IMR-90 (cell line): ENCODE results near the gene PRKD1. TPM values are rescaled to one million over a fixed set of nuclear protein-coding genes. Genes with fewer than 3 reads are reported as not detected.

Experiments used
- ATAC-seq: fragments of 200-7000 bp; cut with Tn5 transposase; 2 replicates; pipeline ENCODE4 v1.9.1; 2020; ENCODE audit warnings: low read depth, mild to moderate bottlenecking, moderate library complexity
- BruUV-seq: library from RNA; stranded (reverse); fragments of 400-500 nt; replicated peaks from 2 replicates; lab custom pipeline; 2021; lab: Mats Ljungman, UMichigan
- CTCF ChIA-PET: fragments of 300-600 bp; formaldehyde crosslinking; extraction: SDS; loops from one replicate; lab custom pipeline; 2021; ENCODE audit warnings: antibody characterized with exemption; lab: Yijun Ruan, JAX
- POLR2A ChIA-PET: fragments of 300-600 bp; sonication (Branson Sonifier 250); formaldehyde crosslinking; loops from one replicate; lab custom pipeline; 2022; ENCODE audit warnings: antibody characterized with exemption; ENCODE audit not compliant: unreplicated experiment; lab: Charles Lee
- DNase-seq: peaks from one replicate; pipeline ENCODE4 v3.0.0; 2013
- H2AFZ ChIP-seq: replicated peaks from 2 replicates; pipeline ENCODE3; 2013; ENCODE audit warnings: low read length, mild to moderate bottlenecking; ENCODE audit not compliant: poor library complexity
- H2AK5ac ChIP-seq: 2 replicates; pipeline ENCODE4 v1.6.1; 2013; ENCODE audit warnings: low read depth, low read length, inconsistent platforms
- H2AK9ac ChIP-seq: replicated peaks from 2 replicates; pipeline ENCODE3; 2013; ENCODE audit warnings: mild to moderate bottlenecking, low read depth, low read length, moderate library complexity; ENCODE audit not compliant: poor library complexity
- H2BK120ac ChIP-seq: 2 replicates; pipeline ENCODE4 v1.6.1; 2013; ENCODE audit warnings: low read depth, low read length, inconsistent platforms
- H2BK15ac ChIP-seq: 3 replicates; pipeline ENCODE4 v1.6.1; 2013; ENCODE audit warnings: low read depth, low read length, inconsistent platforms
- H2BK20ac ChIP-seq: 2 replicates; pipeline ENCODE4 v1.6.1; 2013; ENCODE audit warnings: low read depth, mild to moderate bottlenecking, inconsistent platforms, low read length, moderate library complexity
- H2BK5ac ChIP-seq: 2 replicates; pipeline ENCODE4 v1.6.1; 2013; ENCODE audit warnings: mild to moderate bottlenecking, low read depth, low read length, inconsistent platforms; ENCODE audit not compliant: poor library complexity, severe bottlenecking
- H3K14ac ChIP-seq: replicated peaks from 2 replicates; pipeline ENCODE4 v1.6.1; 2013; ENCODE audit warnings: low read depth, low read length, inconsistent platforms
- H3K18ac ChIP-seq: 2 replicates; pipeline ENCODE4 v1.6.1; 2013; ENCODE audit warnings: low read depth, low read length, control low read depth
- H3K23ac ChIP-seq: 2 replicates; pipeline ENCODE4 v1.6.1; 2013; ENCODE audit warnings: low read depth, low read length, inconsistent platforms
- H3K27ac ChIP-seq: 2 replicates; pipeline ENCODE4 v1.5.1; 2013; ENCODE audit warnings: mild to moderate bottlenecking, control low read depth, low read length; ENCODE audit not compliant: insufficient read depth
- H3K27me3 ChIP-seq: 2 replicates; pipeline ENCODE4 v1.6.1; 2013; ENCODE audit warnings: low read length; ENCODE audit not compliant: control insufficient read depth, insufficient read depth
- H3K36me3 ChIP-seq: 2 replicates; pipeline ENCODE4 v1.6.1; 2013; ENCODE audit warnings: low read length, mixed read lengths; ENCODE audit not compliant: control insufficient read depth, insufficient read depth
- H3K4ac ChIP-seq: 2 replicates; pipeline ENCODE4 v1.6.1; 2013; ENCODE audit warnings: low read depth, low read length, inconsistent platforms
- H3K4me1 ChIP-seq: 2 replicates; pipeline ENCODE4 v1.6.1; 2013; ENCODE audit warnings: low read length, mixed read lengths; ENCODE audit not compliant: control insufficient read depth, insufficient read depth
- H3K4me2 ChIP-seq: 2 replicates; pipeline ENCODE4 v1.6.1; 2013; ENCODE audit warnings: low read depth, mild to moderate bottlenecking, control low read depth, low read length, moderate library complexity
- H3K4me3 ChIP-seq: 2 replicates; pipeline ENCODE4 v1.5.1; 2013; ENCODE audit warnings: low read depth, mild to moderate bottlenecking, control low read depth, low read length, moderate library complexity; ENCODE audit not compliant: insufficient read depth
- H3K56ac ChIP-seq: 2 replicates; pipeline ENCODE4 v1.6.1; 2013; ENCODE audit warnings: low read length, inconsistent platforms; ENCODE audit not compliant: insufficient read depth; ENCODE audit errors: extremely low read depth
- H3K79me1 ChIP-seq, 2 experiments: 2 replicates each; pipeline ENCODE4 v1.6.1; 2013; ENCODE audit warnings: low read length in 2 of 2, inconsistent platforms in 1 of 2, low read depth in 1 of 2
- H3K9ac ChIP-seq: 2 replicates; pipeline ENCODE4 v1.6.1; 2013; ENCODE audit warnings: low read depth, low read length, control low read depth
- H3K9me1 ChIP-seq: 2 replicates; pipeline ENCODE4 v1.6.1; 2013; ENCODE audit warnings: low read length, inconsistent platforms; ENCODE audit not compliant: insufficient read depth
- H3K9me3 ChIP-seq: 2 replicates; pipeline ENCODE4 v1.6.1; 2013; ENCODE audit warnings: low read length; ENCODE audit not compliant: control insufficient read depth, insufficient read depth
- H4K20me1 ChIP-seq: 2 replicates; pipeline ENCODE4 v1.6.1; 2013; ENCODE audit warnings: low read length, inconsistent platforms; ENCODE audit not compliant: insufficient read depth
- H4K5ac ChIP-seq: 2 replicates; pipeline ENCODE4 v1.6.1; 2013; ENCODE audit warnings: mild to moderate bottlenecking, low read depth, low read length, control low read depth
- H4K8ac ChIP-seq, 2 experiments: 2 replicates each; pipeline ENCODE4 v1.6.1; 2013; ENCODE audit warnings: low read depth in 2 of 2, low read length in 2 of 2, control low read depth in 1 of 2, inconsistent platforms in 1 of 2
- H4K91ac ChIP-seq: 2 replicates; pipeline ENCODE4 v1.6.1; 2013; ENCODE audit warnings: low read depth, low read length, inconsistent platforms; ENCODE audit not compliant: insufficient read depth
- MAFK ChIP-seq: IDR thresholded peaks from 2 replicates; pipeline ENCODE4 v1.6.1; 2012; ENCODE audit warnings: low read depth, low read length, improper control_type of control experiment
- MXI1 ChIP-seq: IDR thresholded peaks from 2 replicates; pipeline ENCODE4 v1.6.1; 2012; ENCODE audit warnings: low read depth, mild to moderate bottlenecking, low read length, moderate library complexity, borderline replicate concordance
- POLR2A ChIP-seq: IDR thresholded peaks from 2 replicates; pipeline ENCODE4 v1.6.1; 2012; ENCODE audit warnings: mild to moderate bottlenecking, low read depth, low read length
- WGBS, 2 experiments: methylation state at CpG; one replicate each; pipeline versions ENCODE4 v1.1.5 to v1.1.7; 2013; ENCODE audit warnings: missing lambda C conversion rate in 2 of 2; ENCODE audit not compliant: insufficient read length in 1 of 2; ENCODE audit errors: extremely low coverage in 2 of 2; 5-methylcytosine and 5-hydroxymethylcytosine counted together
- dilution Hi-C: fragments of 300-500 bp; cut with HindIII; formaldehyde crosslinking; loops from one replicate; pipeline ENCODE4 v1.14.3; 2018; ENCODE audit warnings: low sequenced_read_pairs; ENCODE audit not compliant: unreplicated experiment
- in situ Hi-C: fragments of 300-500 bp; cut with MboI; formaldehyde crosslinking; loops from 3 replicates; pipeline ENCODE4 v1.14.3; 2019; ENCODE audit warnings: low sequenced_read_pairs, inconsistent platforms, mixed read lengths
- intact Hi-C: fragments of 100-400 bp; cut with micrococcal nuclease; formaldehyde crosslinking; loops from 2 replicates; pipeline ENCODE4 v1.10.0; 2022
- polyA plus RNA-seq, 3 experiments: library from polyadenylated mRNA; depleted of rRNA; stranded (reverse); fragments of >200 nt; gene quantifications; 2 replicates each; pipeline ENCODE4 v1.2.3, GENCODE V29; 2012; ENCODE audit warnings: low replicate concordance in 1 of 3
- total RNA-seq: library from RNA; depleted of rRNA; stranded (reverse); fragments of >200 nt; gene quantifications from 2 replicates; pipeline ENCODE4 v1.2.3, GENCODE V29; 2012
- TF ChIP-seq, protein P1 (sequence below): conservative IDR thresholded peaks from 2 replicates; pipeline ENCODE4 v1.5.1; 2012; ENCODE audit warnings: mild to moderate bottlenecking, low read depth, low read length, improper control_type of control experiment

Gene PRKD1
- total and polyA plus RNA-seq, 2 of the 4 experiments (the other 2 are of a cell fraction): 12.9 to 14.2 TPM

DNA sequence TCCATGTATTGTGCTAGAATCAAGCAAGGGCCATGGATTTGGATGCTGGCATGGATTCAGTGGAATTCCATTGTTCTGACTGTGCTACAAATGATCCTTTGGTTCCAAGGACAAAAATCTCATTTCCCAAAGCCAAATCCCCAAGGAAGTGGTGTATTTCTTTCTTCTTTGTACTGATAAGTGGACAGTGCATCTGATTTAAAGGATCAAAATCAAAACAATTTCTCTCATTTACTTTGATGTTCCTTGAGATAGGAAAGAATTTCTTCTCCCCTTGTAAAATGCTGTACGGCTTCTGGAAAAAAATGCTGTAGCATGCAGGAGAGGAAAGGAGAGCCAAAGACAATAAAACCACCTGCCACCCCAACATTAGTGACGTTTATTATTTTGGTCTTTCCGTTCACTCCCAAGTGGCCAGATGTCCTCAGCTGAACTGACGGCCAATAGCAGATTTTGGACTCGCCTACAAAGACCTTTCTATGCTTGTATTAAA is 185.7 kb downstream of the PRKD1 start:
- H3K9me1 ChIP-seq: peaks cover 2% of the 10 kb centered on the region; the same call in 1 of the 2 replicates
- H2BK5ac ChIP-seq: no peak overlapping the region
- no peaks in the 10 kb centered on the region for H3K27me3 ChIP-seq
- H3K14ac ChIP-seq: no peak overlapping the region
- H2AK9ac ChIP-seq: no peak overlapping the region
- BruUV-seq: no TSS peak
- WGBS, 2 experiments: no CpG with 5 or more reads among the region's 5 CpGs
- ChIA-PET POLR2A (no interaction called here), CTCF (no interaction called here)
- no peaks in the 10 kb centered on the region for H3K36me3 ChIP-seq
- H3K23ac ChIP-seq: no peak overlapping the region
- peaks cover 4% of the 10 kb centered on the region; the same call in 1 of the 2 replicates for H4K20me1 ChIP-seq
- H3K9ac ChIP-seq: no peak overlapping the region
- H3K9me3 ChIP-seq: no peaks in the 10 kb centered on the region
- no peak overlapping the region for H2BK20ac ChIP-seq
- peak; percentile 57 for DNase-seq
- dilution Hi-C loops (no loop called here), intact Hi-C loops (no loop called here), in situ Hi-C loops (no loop called here)
- no peak overlapping the region for H3K4ac ChIP-seq
- no peak overlapping the region for H2AK5ac ChIP-seq
- H3K56ac ChIP-seq: no peak overlapping the region
- H3K18ac ChIP-seq: no peak overlapping the region
- peaks cover 10 to 24% of the 10 kb centered on the region in 2 experiments; a peak in 3 of 4 replicates for H3K79me1 ChIP-seq
- no peak overlapping the region for H2AFZ ChIP-seq
- no peak overlapping the region for H3K27ac ChIP-seq
- no peak overlapping the region for H4K91ac ChIP-seq
- peaks cover 2% of the 10 kb centered on the region; the same call in 1 of the 2 replicates for H3K4me1 ChIP-seq
- no peak overlapping the region for H4K5ac ChIP-seq
- no peak overlapping the region for H4K8ac ChIP-seq
- no peak overlapping the region for H3K4me3 ChIP-seq
- ATAC-seq: no peak; the same call in 1 of the 2 replicates
- no peak for TF ChIP-seq POLR2A
- no peak for TF ChIP-seq MXI1
- TF ChIP-seq, protein P1, sequence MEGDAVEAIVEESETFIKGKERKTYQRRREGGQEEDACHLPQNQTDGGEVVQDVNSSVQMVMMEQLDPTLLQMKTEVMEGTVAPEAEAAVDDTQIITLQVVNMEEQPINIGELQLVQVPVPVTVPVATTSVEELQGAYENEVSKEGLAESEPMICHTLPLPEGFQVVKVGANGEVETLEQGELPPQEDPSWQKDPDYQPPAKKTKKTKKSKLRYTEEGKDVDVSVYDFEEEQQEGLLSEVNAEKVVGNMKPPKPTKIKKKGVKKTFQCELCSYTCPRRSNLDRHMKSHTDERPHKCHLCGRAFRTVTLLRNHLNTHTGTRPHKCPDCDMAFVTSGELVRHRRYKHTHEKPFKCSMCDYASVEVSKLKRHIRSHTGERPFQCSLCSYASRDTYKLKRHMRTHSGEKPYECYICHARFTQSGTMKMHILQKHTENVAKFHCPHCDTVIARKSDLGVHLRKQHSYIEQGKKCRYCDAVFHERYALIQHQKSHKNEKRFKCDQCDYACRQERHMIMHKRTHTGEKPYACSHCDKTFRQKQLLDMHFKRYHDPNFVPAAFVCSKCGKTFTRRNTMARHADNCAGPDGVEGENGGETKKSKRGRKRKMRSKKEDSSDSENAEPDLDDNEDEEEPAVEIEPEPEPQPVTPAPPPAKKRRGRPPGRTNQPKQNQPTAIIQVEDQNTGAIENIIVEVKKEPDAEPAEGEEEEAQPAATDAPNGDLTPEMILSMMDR: no peak
- TF ChIP-seq MAFK: no peak
- H2BK15ac ChIP-seq: no peak overlapping the region
- H2BK120ac ChIP-seq: no peak overlapping the region
- H3K4me2 ChIP-seq: no peak overlapping the region
